ENCODE measurements around the gene CUX1.
"Not testable (repeated sequence)": the region's sequence is repeated elsewhere in the genome, so short reads cannot be mapped to it uniquely, and the experiment has no call there.

Gene CUX1

DNA sequence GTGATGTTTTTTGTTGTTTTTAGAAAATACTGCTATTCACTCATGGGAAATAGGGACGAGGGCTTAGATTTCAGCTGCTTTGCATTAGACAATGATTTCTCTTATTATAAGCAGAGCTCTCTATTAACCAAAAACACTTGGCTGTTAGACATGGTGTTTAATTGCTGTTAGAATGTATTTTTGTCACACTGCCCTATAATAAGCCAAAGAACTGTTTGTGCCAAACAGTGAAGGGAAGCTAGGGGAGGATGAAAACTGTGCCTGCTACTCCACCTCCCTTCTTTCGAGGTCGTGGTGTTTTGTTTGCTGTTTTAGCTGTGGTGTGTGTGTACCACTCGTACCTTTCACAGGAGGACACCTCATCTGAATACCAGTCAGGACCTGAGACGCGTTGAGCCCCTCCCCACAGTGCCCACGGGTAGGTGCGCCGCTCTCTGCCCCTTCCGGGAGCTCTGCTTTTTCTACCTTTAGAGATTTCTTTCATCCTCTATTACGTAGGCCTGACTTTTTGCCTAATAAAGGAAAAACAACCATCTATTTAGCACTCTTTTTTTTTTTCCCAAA lies 57.9 kb downstream of the CUX1 start:
- DNase-seq = no peak

DNA sequence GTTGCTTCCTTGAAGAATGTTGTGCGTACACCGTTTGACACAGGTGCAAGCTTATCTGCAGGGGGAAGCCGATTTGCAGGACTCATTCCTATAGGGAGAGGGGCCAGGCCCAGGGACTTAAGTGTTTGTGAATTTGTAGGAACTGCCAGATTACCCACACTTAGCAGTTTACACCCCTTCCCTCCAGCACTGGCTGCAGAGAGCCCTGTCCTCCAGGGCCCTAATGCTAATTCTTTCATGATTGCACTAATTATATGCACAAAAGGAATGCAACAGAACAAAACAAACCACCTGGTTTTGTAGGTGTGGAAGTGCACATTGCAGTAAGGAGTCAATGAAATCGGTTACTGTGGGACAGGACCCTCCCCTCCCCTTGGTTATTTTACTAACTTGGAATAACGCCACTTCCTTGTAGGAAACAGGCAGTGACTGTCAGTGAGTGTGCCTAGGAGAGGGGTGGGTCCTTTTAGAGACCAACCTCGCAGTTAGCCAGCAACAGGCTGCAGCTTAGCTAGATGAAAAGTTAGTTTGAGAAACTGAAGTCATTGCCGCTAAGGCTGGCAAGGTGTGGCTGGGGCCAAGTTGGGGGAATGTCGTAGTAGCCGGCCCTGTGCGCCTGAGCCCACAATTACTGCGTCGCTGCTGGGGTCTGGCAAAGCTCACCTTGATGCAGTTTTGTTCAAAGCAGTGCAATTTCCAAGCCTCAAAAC lies 60.6 kb downstream of the CUX1 start:
- DNase-seq = no peak

DNA sequence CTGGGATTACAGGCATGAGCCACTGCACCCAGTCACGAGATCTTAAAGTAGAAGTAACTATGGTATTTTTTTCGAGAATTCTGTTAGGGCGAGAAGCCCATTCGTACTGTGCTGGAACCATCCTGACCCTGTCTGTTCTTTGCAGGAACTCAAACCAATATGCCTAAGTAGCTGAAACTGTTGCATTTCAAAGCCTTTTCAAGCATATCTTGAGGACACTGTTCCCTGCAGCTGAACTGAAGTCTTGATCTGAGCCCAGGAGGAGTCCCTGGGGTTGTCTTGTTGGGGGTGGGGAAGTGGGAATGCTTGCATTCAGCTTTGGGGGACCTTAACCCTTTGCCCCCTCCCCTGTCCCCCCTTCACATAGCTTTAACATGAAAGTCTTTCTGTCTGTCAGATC lies 61.5 kb downstream of the CUX1 start:
- no peak for DNase-seq

DNA sequence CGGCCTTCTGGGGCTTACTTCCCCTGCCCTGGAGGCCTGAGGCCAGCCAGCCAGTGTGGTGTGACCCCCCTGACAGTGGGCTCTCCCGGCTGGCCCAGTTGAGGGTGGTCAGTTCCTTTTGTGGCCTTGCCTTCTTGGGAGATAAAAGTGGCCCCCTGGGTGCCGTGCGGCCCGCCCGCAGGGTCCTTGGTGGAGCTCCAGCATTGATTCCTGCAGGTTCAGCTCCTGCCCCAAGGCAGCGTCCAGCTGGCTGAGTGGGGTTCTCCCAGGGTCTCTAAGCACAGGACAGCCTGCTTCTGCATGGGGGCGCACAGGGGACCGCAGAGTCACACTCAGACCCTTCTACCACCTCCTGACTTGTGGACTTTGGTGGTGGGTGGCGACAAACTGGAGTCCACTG lies 62.1 kb downstream of the CUX1 start:
- DNase-seq = no peak

DNA sequence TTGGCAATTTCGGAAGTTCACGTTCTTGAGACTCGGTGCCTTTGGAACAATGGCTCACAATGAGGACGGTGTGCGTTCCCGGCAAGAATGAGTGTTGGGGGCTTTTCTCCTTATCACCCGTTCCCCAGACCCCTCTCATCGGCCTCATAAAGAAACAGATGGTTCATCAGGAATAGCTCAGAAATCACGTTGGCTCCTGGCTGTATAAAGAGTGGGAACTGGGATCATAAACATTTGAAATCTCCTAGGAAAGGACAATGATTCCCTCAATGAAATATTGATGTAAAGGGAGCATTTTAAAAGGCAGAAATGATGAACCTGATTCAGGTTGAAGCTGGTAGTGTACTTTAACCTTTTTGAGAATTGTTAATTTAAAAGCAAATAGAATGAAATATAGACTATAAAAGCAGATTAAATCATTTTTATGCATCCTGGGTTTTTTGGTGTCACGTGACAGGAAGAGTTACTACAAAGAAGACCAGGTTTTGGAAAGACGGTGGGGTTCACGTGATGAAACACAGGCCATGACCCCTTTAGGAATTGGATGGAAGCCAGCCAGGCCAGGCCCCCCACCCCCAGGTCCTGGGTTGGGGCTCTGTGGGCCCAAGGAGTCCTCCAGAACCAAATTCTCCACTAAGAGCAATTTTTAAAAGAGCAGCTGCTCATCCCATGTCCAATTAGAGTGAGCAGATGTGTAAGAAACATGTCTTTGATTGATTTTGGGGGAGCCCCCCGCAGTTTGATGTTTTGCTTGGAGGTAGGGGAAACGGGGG lies 63.0 kb downstream of the CUX1 start:
- DNase-seq = no peak

DNA sequence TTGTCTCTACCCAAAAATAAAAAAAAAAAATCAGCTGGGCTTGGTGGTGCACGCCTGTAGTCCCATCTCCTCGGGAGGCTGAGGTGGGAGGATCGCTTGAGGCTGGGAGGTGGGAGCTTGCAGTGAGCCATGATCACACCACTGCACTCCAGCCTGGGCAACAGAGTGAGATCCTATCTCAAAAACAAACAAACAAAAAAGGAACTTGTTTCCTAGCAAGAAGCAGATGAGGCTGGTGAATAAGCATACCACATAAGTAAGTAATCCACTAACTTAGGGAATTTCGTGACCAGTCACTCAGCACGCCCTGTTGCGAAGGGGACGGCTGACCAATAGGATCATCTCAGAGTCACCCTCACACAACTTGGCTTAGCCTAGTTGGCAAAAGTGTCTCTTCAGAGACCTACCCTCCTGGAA lies 64.6 kb downstream of the CUX1 start:
- DNase-seq = peak; percentile 93

DNA sequence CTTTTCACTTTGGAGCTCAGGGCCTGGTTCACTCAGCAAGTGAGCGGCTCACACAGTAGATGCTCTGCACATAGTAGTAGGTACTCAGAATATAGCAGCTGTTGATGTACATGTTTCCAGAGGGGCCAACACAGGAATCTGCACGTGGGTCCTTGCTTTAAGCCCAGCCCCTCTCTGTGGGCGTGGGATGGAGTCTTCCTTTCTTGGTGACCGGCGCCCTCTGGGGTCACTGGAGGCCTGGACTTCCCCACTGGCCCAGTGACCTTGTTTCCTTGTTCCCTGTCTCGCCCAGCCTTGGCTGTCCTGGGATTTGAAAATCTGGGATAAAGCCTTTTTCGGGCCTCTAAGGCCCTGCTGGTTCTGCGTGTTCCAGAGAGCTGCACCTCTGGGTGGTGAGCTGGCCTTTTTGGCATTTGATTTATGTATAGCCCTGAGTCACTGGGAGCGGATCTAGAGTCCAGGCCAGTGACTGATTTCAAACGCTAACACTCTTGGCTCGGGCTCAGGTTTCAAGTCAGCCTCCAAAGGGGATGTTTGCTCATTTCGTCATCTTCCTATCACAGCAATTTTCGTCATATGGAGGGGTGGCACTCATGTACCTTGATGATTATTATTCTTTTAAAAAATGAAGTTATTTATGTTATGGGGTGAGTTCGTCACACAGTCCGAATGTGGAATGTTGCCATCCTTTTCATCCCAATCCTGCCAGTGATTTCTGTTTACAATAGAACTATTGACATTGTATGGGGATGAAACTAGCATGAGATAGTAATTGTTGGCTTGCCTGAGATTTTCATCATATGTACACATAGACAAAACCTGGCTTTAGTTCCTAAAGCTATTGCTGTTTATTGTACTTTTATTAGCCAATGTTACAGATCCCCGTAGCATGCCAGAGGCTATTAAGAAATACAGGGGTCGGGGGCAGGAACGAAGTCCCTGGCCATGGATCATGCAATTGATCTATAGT lies 65.5 kb downstream of the CUX1 start:
- peak; percentile 100 for DNase-seq

DNA sequence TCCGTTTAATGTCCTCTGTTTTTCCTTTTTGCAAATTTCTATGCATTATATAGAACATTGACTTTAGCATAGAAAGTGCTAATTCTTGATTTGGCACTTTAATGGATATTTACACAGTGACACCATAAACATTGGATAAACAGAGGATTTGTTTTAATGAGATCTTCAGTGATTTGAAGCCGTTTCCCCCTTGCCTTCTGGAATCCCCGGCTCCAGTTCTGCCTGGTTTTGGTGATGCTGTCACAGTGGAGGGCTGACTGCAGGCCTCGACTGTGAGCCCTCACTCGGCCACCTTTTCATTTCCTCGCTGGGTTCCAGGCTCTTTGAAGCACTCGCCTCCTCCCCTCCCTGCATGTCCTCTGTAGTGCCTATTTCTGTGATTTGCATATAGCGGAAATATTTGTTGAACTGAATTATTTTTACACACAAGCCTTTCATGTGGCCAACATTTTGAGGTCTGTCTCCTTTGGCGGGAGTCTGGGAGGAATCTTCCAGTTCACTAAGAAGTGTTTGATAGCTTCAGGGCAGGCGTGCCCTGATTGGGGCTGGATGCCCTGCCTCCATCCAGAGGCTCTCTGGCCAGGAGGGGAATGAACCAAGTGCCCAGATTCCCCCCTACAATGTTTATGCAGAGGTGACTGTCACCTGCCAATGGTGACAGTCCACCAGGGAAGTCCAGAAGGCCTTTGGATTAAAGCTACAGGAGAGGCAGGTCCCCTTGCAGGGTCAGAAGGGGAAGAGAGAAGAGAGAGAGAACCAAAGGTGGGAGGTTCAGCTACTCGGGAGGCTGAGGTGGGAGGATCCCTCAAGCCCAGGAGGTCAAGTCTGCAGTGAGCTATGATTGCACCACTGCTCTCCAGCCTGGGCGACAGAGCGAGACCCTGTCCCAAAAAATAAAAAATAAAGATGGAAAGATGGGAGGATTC lies 67.5 kb downstream of the CUX1 start:
- no peak for DNase-seq

DNA sequence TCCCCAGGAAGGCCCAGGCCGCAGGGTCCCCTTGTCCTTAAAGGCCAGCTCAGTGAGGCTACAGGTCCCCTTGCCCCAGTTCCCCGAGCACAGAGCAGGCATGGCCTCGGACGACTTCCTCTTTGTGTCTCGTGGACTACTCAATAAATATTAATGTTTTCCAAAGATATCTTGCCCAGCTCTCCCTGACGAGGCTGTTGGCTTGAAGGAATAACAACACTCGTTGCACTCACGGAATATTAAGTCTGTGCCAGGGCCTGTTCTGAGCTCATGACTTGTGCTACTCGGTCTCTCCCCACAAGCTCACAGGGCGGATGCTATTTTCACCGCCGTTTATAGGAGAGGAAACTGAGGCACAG lies 68.2 kb downstream of the CUX1 start:
- no peak for DNase-seq

DNA sequence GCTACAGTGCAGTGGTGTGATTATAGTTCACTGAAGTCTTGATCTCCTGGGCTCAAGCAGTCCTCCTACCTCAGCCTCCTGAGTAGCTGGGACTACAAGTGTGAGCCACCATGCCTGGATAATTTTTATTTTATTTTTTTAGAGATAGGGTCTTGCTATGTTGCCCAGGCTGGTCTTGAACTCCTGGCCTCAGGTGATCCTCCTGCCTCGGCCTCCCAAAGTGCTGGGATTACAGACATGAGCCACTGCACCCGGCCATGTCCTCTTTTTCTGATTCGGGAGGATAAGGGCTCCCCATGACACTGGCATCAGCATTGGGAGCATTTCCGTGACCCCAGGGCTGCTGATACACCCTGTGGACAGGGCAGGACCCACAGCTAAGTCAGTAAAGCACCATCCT lies 69.9 kb downstream of the CUX1 start:
- DNase-seq = not testable (repeated sequence)

DNA sequence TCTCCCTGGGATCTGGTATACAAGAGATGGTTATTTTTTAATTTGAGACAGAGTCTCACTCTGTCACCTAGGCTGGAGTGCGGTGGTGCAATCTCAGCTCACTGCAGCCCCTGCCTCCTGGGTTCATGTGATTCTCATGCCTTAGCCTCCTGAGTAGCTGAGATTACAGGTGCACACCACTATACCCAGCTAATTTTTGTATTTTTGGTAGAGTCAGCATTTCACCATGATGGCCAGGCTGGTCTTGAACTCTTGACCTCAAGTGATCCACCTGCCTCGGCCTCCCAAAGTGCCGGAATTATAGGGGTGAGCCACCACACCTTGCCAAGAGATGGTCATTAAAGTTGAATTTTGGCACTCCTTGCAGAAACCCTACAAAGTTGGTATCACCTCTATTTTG lies 71.1 kb downstream of the CUX1 start:
- not testable (repeated sequence) for DNase-seq

DNA sequence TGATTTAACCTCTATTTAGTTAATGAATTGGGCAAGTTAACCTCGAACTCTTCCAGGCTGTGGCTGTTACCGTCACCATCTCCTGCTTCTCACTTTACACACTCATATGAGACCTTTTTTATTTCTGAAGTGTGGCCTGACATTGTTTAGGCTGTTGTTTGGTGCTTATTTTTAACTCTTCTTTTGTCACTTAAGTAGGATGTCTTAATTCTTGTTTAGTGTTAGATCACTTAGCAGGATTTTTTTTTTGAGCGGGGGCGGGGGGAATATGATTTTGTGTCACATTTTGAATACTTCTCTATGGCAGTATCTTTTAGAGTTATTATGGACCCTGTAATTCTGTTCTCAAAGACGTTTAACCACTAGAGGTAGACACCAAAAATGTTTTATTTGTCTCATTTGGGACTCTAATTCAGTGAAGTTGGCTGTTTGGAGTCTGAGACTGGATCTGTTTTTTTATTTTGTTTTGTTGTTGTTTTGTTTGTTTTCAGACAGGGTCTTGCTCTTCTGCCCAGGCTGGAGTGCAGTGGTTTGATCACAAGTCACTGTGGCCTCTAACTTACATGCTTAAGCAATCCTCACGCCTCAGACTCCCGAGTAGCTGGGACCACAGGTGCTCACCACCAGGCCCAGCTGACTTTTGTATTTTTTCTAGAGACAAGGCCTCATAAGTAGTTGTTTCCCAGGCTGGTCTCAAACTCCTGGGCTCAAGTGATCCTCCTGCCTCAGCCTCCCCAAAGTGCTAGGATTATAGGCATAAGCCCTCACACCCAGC lies 73.5 kb downstream of the CUX1 start:
- DNase-seq = no peak

DNA sequence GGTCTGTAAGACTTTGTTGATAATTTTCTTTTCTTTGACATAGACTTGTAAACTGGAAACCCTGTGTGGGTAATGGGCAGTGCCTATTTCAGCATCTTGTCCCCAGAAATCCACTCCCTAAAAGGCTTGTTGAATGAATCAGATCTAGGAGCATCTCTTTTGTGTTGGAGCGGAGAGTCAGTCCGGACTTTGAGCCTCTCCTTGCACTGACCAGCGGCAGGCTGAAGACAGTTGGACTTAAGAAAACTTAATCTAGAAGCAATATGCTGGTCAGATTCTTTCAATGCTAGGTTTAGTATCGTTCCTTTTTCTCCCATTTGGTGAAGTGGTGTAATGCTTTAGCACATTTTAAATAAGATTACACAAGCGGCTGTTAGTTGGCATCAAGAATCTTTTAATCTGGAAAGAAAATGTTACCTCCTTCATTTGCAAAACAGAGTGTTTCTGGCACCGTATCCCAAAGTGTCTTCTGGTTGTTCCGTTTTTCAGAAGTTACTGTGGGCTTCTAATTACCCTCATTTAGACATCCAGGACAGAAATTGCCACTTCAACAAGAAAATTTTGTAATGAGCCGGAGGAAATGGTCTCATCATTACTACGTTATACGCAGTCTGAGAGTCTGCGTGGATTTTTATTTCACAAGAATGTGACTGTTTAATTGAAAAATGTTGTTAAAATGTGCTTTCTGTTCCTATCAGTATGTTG lies 74.7 kb downstream of the CUX1 start:
- DNase-seq = no peak

DNA sequence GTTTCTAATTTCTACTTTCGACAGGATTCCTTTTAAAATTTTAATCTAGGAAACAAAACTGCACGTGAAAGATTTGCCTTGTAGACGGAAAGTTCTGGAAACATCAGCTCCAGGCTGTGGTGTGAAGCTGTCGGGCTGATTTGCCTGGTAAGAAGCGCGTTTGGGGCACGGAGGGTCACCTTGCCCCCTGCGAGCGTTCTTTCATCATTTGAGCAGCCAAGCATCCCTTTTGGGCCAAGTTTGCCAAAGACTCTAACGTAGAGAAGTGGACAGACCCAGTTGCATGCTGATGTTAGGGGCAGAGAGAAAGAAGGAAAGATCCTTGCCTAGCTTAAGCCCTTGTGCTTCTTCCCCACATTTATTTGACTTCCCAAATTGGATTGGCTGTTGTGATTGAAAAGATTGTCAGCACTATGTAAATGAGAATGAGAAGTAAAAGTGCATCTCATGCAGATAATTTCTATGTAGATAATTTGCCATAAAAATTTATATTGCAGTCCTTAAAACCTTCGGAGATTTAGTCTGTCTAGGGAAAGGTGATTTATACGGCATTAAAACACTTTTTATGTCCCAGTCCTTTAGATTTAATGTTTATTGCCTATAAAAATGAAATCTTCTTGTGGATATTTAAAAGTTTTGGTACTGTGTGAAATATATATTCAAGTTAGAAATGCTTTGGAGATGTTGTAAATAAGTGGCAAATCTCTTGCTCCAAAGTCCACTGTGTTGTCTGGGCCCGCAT lies 76.1 kb downstream of the CUX1 start:
- no peak for DNase-seq

DNA sequence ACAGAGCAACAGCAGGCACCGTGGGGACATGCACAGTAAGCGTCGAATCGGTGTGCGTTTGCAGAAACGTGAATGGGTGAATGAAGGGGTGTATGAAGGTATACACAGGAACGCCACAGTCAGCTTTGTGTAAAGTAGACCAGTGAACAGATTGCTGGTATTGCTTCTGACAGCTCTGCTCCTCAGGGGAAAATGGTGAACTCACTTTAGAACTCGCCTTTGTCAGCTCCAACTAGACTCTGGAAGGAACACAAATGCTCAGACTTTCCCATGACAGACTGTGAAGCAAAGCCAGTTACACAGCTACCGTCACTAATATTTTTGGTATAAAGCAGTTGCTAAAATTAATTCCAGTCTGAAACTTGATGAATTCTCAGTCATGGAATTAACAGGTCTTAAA lies 78.9 kb downstream of the CUX1 start:
- DNase-seq = no peak

DNA sequence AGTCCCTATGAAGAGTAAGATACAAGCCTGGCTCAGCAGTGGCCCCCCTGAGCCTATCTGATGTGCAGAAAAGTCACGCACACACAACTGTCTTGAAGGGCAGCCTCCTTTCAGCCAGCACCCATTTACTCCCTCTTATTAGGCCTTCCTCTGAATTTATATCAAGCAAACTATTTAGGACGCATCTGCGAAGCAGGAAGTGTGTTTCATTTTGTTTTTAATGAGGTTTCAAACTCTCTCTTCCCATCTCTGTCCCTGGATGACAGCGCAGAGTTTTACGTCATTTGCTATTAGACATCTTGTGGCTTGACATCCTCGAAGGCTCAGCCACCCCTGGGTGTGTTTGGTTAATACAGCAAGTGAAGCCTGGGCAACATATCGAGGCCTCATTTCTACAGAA lies 79.5 kb downstream of the CUX1 start:
- DNase-seq = no peak

DNA sequence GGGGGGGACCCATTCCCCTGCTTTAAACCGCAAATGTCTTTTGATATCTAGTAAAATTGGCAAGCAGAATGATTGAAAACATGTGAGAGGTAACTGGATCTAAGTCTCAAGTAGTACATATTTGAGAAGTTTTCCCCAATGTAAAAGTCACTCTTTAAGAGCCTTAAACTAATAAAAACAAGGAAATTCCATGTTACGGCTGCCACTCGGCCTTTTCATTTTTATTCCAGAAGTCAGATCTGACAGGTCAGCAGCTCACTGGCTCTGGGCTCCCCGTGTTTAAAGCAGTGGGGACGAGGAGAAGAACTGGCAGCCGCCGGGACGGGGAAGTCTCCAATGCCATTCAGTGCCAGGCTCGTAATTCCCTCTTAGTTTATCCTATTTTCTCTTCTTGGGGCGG lies 80.7 kb downstream of the CUX1 start:
- DNase-seq = peak; percentile 44

DNA sequence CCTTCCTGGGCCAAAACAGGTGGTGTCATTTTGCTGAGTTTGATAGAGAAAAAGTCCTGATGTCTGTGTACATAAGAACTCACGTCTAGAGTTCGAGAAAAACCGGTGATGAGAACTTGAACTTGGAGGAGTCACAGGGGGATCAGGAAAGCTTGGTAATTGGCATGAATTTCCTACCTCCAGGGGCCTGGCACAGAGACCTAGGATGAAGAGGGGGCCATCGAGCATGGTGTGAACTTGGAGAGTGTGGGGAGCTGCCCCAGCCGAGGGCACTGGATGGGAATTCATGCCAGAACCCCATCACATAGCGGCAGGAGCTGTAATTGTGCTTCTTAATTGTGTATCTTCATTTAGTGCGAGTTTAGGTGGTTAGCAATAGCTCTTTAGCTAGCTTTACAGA lies 82.2 kb downstream of the CUX1 start:
- no peak for DNase-seq

DNA sequence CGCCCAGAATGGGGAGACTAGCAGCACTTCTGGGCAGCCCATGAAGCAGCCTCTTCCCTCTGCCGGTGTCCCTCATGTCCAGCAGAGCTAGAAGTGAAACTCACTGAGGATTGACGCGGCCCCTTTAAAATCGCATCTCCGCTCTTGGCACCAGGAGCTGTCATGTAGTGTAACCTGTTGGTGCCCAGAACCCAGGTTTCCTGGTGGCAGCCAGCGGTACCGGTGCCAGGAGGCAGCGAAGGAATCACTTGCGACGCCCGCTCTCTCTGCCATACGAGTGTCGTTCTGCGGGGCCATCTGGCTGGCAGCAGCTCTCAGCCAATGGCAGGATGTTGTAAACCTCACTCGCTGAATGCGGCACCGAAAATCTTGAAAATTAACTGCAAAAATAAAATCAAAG lies 82.7 kb downstream of the CUX1 start:
- no peak for DNase-seq
